ENCODE results near the gene TTC1. TPM values are rescaled to one million over a fixed set of nuclear protein-coding genes. Genes with fewer than 3 reads are reported as not detected.

TTC1 gene
- total RNA-seq, 6 experiments from 2014 or later: 63.9 to 76.0 (median 70.6) TPM

DNA sequence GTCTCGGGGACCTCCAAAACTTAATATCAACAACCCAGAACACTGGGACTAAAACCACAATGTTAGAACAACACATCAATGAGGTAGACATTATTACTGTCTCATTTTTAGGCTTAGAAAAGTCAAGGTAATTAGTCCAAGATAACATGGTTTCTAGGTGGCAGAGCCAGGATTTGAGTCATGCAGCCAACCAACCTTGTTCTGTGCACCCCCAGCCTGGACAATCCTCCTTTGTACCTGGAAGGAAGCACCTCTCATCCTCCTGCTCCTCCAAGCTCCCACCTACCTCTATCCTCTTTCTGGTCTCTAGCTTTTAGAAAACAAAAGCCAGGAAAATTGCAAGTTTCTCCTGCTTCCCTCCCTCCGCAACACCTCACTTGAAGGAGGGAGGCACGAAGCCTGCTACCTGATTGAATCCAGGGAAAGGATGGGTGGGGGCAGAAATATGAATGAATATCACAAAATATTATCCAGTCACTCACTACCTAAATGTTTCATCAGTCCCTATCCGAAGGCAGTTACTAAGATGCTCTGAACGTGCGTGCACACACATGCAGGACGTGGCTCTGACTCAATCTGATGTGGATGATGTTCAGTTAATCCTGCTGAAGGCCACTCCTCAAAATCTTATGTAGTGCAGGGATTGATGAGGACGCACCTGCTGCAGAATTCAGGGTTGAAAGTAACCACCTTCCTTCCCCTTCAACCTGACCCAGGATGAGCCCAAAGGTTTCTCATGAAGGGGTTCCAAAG lies 26.3 kb upstream of the TTC1 start:
- H3K9me3 Mint-ChIP-seq: no peaks in the 10 kb centered on the region
- H3K4me3 Mint-ChIP-seq: no peak overlapping the region
- TF ChIP-seq, protein P1, sequence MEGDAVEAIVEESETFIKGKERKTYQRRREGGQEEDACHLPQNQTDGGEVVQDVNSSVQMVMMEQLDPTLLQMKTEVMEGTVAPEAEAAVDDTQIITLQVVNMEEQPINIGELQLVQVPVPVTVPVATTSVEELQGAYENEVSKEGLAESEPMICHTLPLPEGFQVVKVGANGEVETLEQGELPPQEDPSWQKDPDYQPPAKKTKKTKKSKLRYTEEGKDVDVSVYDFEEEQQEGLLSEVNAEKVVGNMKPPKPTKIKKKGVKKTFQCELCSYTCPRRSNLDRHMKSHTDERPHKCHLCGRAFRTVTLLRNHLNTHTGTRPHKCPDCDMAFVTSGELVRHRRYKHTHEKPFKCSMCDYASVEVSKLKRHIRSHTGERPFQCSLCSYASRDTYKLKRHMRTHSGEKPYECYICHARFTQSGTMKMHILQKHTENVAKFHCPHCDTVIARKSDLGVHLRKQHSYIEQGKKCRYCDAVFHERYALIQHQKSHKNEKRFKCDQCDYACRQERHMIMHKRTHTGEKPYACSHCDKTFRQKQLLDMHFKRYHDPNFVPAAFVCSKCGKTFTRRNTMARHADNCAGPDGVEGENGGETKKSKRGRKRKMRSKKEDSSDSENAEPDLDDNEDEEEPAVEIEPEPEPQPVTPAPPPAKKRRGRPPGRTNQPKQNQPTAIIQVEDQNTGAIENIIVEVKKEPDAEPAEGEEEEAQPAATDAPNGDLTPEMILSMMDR (IDR thresholded peaks at IDR 0.05): no peak
- no peak for DNase-seq
- H3K36me3 Mint-ChIP-seq (ENCODE audit: low read depth): no peaks in the 10 kb centered on the region
- peaks cover 5% of the 10 kb centered on the region for H3K27me3 Mint-ChIP-seq (ENCODE audit: insufficient read depth)
- H3K27ac Mint-ChIP-seq: no peak overlapping the region
- peaks cover 42% of the 10 kb centered on the region for H3K4me1 Mint-ChIP-seq (ENCODE audit: low read depth)

DNA sequence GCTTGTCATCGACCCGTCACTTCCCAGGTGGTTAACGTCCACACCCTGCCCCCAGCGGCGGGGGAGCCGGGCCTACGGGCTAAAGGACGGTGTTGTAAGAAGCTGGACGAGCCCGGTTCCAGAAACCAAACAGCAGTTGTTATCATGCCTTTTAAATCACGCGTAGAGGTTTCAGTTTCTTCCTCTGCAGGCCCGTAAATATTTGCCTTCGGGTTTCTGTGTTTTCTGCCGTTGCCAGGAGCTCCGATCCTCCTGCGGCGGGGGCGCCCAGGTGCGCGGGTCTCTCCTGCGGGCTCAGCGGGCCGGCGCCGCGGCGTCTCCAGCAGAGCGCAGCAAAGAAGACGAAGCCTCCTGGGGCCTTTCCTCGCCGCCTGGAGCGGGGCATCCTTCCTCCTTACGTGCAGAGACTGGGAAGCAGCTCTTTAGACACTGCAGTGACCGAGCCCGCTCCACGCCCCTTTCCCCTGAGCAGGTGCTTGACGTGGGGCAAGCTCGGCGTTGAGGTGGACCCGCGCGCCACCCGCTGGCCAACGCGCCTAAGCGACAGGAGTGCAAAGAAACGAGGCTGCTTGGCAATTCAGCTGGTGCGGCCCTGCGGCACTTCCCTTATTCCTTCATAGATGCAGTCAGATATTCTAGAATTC lies 21.8 kb upstream of the TTC1 start:
- Mint-ChIP-seq H3K36me3 (ENCODE audit: low read depth) (no peaks in the 10 kb centered on the region), H3K4me3 (peak overlapping the region; percentile 65), H3K27me3 (ENCODE audit: insufficient read depth) (peaks cover 18% of the 10 kb centered on the region), H3K4me1 (ENCODE audit: low read depth) (peaks cover 24% of the 10 kb centered on the region), H3K27ac (no peak overlapping the region), H3K9me3 (no peaks in the 10 kb centered on the region)
- TF ChIP-seq, protein P1 (IDR thresholded peaks at IDR 0.05): peak; percentile 83
- DNase-seq: peak; percentile 50

DNA sequence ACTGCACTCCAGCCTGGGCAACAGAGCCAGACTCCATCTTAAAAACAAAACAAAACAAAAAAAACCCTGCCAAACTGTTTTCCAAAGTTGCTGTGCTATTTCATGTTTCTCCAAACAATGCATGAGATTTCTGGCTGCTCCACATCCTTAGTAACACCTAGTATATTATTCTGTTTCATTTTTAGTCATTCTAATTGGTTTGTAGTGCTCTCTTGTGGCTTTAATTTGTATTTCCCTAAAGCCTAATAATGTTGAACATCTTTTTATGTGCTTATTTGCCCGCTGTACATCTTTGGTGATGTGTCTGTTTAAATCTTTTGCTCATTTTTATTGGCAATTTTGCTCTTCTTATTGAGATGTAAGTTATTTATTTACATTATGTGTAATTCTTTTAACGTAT lies 18.4 kb upstream of the TTC1 start:
- H3K27ac Mint-ChIP-seq: no peak overlapping the region
- H3K36me3 Mint-ChIP-seq (ENCODE audit: low read depth): no peaks in the 10 kb centered on the region; the same call in 1 of the 2 replicates
- no peak overlapping the region for H3K4me3 Mint-ChIP-seq
- H3K4me1 Mint-ChIP-seq (ENCODE audit: low read depth): no peaks in the 10 kb centered on the region
- H3K27me3 Mint-ChIP-seq (ENCODE audit: insufficient read depth): peaks cover 25% of the 10 kb centered on the region
- peaks cover 5% of the 10 kb centered on the region for H3K9me3 Mint-ChIP-seq
- no peak for DNase-seq
- TF ChIP-seq, protein P1 (IDR thresholded peaks at IDR 0.05): peak; percentile 58

DNA sequence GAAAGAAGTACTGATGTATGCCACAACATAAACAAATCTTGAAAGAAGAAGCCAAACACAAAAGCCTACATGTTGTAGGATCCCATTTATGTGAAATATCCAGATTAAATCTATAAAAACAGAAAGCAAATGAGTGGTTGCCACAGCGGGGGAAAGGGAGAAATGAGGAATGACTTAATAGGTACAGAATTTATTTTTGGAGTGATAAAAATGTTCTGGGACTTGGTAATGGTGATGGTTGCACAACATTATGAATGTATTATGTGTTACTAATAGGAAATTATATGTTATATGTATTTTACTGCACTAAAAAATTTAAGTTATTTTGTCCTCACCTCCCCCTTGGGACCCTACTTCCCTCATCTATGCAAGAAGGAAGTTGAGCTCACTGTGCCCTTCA lies 16.4 kb upstream of the TTC1 start:
- Mint-ChIP-seq H3K4me3 (no peak overlapping the region), H3K36me3 (ENCODE audit: low read depth) (no peaks in the 10 kb centered on the region; the same call in 1 of the 2 replicates), H3K4me1 (ENCODE audit: low read depth) (no peaks in the 10 kb centered on the region), H3K27me3 (ENCODE audit: insufficient read depth) (peaks cover 30% of the 10 kb centered on the region), H3K27ac (no peak overlapping the region), H3K9me3 (peaks cover 5% of the 10 kb centered on the region)
- TF ChIP-seq, protein P1 (IDR thresholded peaks at IDR 0.05): no peak
- no peak for DNase-seq

DNA sequence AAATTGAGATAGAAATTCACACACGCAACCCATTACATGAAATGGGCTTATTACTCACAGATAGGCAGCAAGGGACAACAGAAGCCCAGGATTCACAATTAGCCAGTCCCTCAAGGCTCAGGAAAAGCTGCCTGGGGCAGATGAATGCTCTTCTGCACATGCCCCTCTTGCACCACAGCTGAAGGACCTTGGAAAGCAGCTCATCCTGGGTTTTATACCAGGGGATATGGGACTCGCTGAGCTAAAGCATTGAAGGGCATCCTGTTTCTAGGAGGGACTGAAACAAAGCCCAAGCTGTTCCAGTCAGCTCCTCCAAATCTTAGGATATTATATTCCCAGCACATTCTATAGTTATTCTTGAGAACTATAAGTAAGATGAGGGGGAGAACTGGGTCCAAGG lies 15.7 kb upstream of the TTC1 start:
- peaks cover 5% of the 10 kb centered on the region for H3K9me3 Mint-ChIP-seq
- TF ChIP-seq, protein P1 (IDR thresholded peaks at IDR 0.05): no peak
- H3K4me1 Mint-ChIP-seq (ENCODE audit: low read depth): no peaks in the 10 kb centered on the region
- no peak for DNase-seq
- H3K27me3 Mint-ChIP-seq (ENCODE audit: insufficient read depth): peaks cover 30% of the 10 kb centered on the region
- H3K4me3 Mint-ChIP-seq: no peak overlapping the region
- H3K36me3 Mint-ChIP-seq (ENCODE audit: low read depth): no peaks in the 10 kb centered on the region; the same call in 1 of the 2 replicates
- H3K27ac Mint-ChIP-seq: no peak overlapping the region
